Measurements from ENCODE around the gene DENND5A. TPM values are rescaled to one million over a fixed set of nuclear protein-coding genes. Genes with fewer than 3 reads are reported as not detected.

Gene DENND5A
- total RNA-seq, 1 donor from 2014 or later: 59.5 TPM

DNA sequence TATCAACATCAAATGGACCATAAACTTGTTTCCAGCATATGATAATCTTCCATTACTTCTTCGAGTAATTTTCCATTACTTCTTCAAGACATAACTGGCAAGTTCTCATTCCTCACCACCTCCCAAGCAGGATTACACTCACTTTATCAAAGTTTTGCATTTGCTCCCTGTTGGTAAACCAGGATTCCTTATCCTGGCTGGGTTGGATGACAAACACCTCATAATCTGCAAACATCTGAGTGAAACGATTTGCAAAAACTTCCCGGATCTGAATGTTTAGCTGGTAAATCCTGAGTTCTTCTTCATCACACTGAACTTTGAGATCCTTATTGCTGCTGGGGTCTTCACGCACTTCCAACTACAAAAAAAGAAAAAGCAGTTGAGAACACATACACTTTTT, 86.4 kb downstream of the DENND5A start:
- Mint-ChIP-seq H3K36me3 (ENCODE audit: low read depth, unreplicated experiment) (peaks cover 8% of the 10 kb centered on the region), H3K27ac (ENCODE audit: unreplicated experiment) (peak overlapping the region; percentile 1), H3K9me3 (ENCODE audit: unreplicated experiment) (no peaks in the 10 kb centered on the region), H3K4me3 (ENCODE audit: unreplicated experiment) (no peak overlapping the region), H3K4me1 (ENCODE audit: unreplicated experiment) (peaks cover 29% of the 10 kb centered on the region), H3K27me3 (ENCODE audit: unreplicated experiment) (no peaks in the 10 kb centered on the region)
- TF ChIP-seq, protein P1, sequence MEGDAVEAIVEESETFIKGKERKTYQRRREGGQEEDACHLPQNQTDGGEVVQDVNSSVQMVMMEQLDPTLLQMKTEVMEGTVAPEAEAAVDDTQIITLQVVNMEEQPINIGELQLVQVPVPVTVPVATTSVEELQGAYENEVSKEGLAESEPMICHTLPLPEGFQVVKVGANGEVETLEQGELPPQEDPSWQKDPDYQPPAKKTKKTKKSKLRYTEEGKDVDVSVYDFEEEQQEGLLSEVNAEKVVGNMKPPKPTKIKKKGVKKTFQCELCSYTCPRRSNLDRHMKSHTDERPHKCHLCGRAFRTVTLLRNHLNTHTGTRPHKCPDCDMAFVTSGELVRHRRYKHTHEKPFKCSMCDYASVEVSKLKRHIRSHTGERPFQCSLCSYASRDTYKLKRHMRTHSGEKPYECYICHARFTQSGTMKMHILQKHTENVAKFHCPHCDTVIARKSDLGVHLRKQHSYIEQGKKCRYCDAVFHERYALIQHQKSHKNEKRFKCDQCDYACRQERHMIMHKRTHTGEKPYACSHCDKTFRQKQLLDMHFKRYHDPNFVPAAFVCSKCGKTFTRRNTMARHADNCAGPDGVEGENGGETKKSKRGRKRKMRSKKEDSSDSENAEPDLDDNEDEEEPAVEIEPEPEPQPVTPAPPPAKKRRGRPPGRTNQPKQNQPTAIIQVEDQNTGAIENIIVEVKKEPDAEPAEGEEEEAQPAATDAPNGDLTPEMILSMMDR (IDR thresholded peaks at IDR 0.05; ENCODE audit: unreplicated experiment): no peak
- DNase-seq (ENCODE audit: low spot score): no peak

DNA sequence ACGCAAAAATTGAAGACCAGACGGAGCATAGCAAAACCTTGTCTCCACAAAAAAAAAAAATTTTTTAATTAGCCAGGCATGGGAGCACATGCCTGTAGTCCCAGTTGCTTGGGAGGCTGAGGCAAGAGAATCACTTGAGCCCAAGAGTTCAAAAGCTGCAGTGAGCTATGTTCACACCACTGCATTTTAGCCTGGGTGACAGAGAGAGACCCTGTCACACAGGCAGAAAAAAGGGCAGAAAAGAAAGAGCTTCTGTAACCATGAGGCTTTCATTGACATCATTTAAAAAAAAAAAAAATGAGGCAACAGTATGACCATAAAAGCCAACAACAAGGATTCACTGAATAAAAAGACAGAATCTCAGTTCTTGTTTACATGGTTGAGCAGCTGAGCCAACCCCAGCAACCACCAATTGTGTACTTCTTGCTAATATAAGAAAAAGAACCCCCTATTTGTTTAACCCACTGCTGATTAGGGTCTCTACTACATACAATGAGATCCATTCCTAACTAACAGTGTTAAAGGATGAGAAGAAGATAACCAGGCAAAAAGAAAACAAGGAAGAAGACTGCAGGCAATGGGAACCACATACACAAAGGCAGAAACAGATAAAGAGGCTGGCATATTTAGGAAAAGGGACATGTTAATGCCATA, 87.6 kb downstream of the DENND5A start:
- no peak for DNase-seq (ENCODE audit: low spot score)
- H3K27ac Mint-ChIP-seq (ENCODE audit: unreplicated experiment): no peak overlapping the region

DNA sequence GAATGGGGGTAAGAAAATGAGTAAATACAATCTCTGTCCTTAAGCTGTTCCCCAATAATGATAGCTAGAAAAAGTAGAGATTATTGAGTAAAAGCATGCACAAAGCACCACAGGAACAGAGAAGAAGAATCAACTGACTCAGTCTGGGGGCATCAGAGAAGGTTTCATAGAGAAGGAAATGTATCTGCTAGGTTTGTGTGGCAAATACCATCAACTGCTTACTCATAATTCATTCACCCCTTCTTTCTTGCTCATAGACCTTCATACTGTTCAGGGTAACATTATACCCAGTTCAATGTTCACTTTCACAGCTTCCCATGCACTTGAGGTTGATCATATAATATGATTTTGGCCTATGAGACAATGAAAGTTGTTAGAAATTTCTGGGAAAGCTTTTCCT, 88.6 kb downstream of the DENND5A start:
- no peaks in the 10 kb centered on the region for H3K9me3 Mint-ChIP-seq (ENCODE audit: unreplicated experiment)
- TF ChIP-seq, protein P1 (IDR thresholded peaks at IDR 0.05; ENCODE audit: unreplicated experiment): no peak
- no peaks in the 10 kb centered on the region for H3K27me3 Mint-ChIP-seq (ENCODE audit: unreplicated experiment)
- no peak overlapping the region for H3K27ac Mint-ChIP-seq (ENCODE audit: unreplicated experiment)
- no peak for DNase-seq (ENCODE audit: low spot score)
- peaks cover 24% of the 10 kb centered on the region for H3K36me3 Mint-ChIP-seq (ENCODE audit: low read depth, unreplicated experiment)
- H3K4me1 Mint-ChIP-seq (ENCODE audit: unreplicated experiment): peaks cover 27% of the 10 kb centered on the region
- no peak overlapping the region for H3K4me3 Mint-ChIP-seq (ENCODE audit: unreplicated experiment)

More for the DNA sequence above, 87.6 kb downstream of the DENND5A start:
- Mint-ChIP-seq H3K4me3 (ENCODE audit: unreplicated experiment) (peak overlapping the region; percentile 8), H3K36me3 (ENCODE audit: low read depth, unreplicated experiment) (peaks cover 14% of the 10 kb centered on the region), H3K4me1 (ENCODE audit: unreplicated experiment) (peaks cover 29% of the 10 kb centered on the region), H3K27me3 (ENCODE audit: unreplicated experiment) (no peaks in the 10 kb centered on the region), H3K9me3 (ENCODE audit: unreplicated experiment) (no peaks in the 10 kb centered on the region)
- TF ChIP-seq, protein P1 (IDR thresholded peaks at IDR 0.05; ENCODE audit: unreplicated experiment): no peak

DNA sequence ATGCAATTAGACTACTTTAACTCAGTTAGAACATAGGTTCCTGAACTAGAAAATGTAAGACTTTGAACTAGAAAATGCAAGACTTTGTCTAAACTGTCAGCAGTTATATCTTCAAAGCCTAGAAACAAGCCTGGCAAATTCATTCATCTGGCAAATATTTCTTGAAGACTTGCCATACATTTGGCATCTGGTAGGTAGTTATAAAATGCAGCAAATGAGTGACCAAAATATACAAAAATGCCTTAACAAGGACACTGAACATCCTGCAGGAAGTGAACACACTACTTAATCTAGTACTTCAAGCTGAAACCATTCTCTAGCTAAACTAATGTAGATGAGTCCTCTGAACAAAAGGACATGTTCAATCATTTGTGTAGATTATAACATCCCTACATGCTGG, 89.0 kb downstream of the DENND5A start:
- no peak for DNase-seq (ENCODE audit: low spot score)
- Mint-ChIP-seq H3K9me3 (ENCODE audit: unreplicated experiment) (no peaks in the 10 kb centered on the region), H3K36me3 (ENCODE audit: low read depth, unreplicated experiment) (peaks cover 25% of the 10 kb centered on the region), H3K27me3 (ENCODE audit: unreplicated experiment) (no peaks in the 10 kb centered on the region), H3K4me1 (ENCODE audit: unreplicated experiment) (peaks cover 26% of the 10 kb centered on the region), H3K4me3 (ENCODE audit: unreplicated experiment) (no peak overlapping the region), H3K27ac (ENCODE audit: unreplicated experiment) (no peak overlapping the region)
- TF ChIP-seq, protein P1 (IDR thresholded peaks at IDR 0.05; ENCODE audit: unreplicated experiment): no peak

DNA sequence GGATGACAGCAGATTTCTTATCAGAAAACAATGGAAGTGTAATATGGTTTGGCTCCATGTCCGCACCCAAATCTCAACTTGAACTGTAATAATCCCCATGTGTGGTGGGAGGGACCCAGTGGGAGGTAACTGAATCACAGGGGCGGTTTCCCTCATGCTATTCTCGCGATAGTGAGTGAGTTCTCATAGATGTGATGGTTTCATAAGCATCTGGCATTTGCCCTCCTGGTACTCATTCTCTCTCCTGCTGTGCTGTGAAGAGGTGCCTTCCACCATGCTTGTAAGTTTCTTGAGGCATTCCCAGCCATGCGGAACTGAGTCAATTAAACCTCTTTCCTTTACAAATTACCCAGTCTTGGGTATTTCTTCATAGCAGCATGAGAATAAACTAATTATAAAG, 92.8 kb downstream of the DENND5A start:
- peaks cover 40% of the 10 kb centered on the region for H3K36me3 Mint-ChIP-seq (ENCODE audit: low read depth, unreplicated experiment)

More for the DNA sequence above, 92.8 kb downstream of the DENND5A start:
- Mint-ChIP-seq H3K27ac (ENCODE audit: unreplicated experiment) (no peak overlapping the region), H3K4me3 (ENCODE audit: unreplicated experiment) (peak overlapping the region; percentile 22), H3K4me1 (ENCODE audit: unreplicated experiment) (peaks cover 11% of the 10 kb centered on the region), H3K27me3 (ENCODE audit: unreplicated experiment) (no peaks in the 10 kb centered on the region), H3K9me3 (ENCODE audit: unreplicated experiment) (no peaks in the 10 kb centered on the region)
- TF ChIP-seq, protein P1 (IDR thresholded peaks at IDR 0.05; ENCODE audit: unreplicated experiment): no peak
- no peak for DNase-seq (ENCODE audit: low spot score)

Data from endothelial cell (in vitro differentiated cells).